HepG2 (cell line): ENCODE results near the gene TM2D1. TPM values are rescaled to one million over a fixed set of nuclear protein-coding genes. Genes with fewer than 3 reads are reported as not detected.
"Not testable (repeated sequence)": the region's sequence is repeated elsewhere in the genome, so short reads cannot be mapped to it uniquely, and the experiment has no call there.

Source experiments
- ATAC-seq: fragments of 200-7000 bp; cut with Tn5 transposase; 3 replicates; pipeline ENCODE4 v1.9.1; 2020; ENCODE audit warnings: mild to moderate bottlenecking, moderate library complexity
- BruUV-seq: library from RNA; stranded (reverse); fragments of 400-500 nt; replicated peaks from 2 replicates; lab custom pipeline; 2021; lab: Mats Ljungman, UMichigan
- CTCF ChIA-PET: fragments of 300-600 bp; formaldehyde crosslinking; extraction: SDS; loops from one replicate; lab custom pipeline; 2021; ENCODE audit warnings: low total read pairs, inconsistent platforms, low intra/inter-chr PET ratio; lab: Yijun Ruan, JAX
- POLR2A ChIA-PET: fragments of 350-600 bp; sonication (Branson Sonifier 250); formaldehyde crosslinking; loops from one replicate; lab custom pipeline; 2020; ENCODE audit warnings: antibody characterized with exemption, inconsistent platforms; lab: Yijun Ruan, JAX
- DNase-seq: peaks from one replicate; pipeline ENCODE4 v3.0.0-alpha.2; 2015; ENCODE audit warnings: low spot score
- FAIRE-seq: peaks from 3 replicates; lab custom pipeline; 2011; peaks lifted over from hg19 to GRCh38; lab: Jason Lieb, UNC
- H2AFZ ChIP-seq: one replicate; pipeline ENCODE4 v1.6.1; 2011; ENCODE audit warnings: low read length, inconsistent platforms
- H3K27ac ChIP-seq: fragments of 300-600 bp; 3 replicates; pipeline ENCODE4 v1.8.0; 2011; ENCODE audit warnings: mixed run types, mild to moderate bottlenecking, mixed read lengths, low read length, inconsistent platforms; ENCODE audit not compliant: insufficient read depth; ENCODE audit errors: extremely low read length
- H3K27me3 ChIP-seq, 2 experiments: fragments of 200-600 bp in 1 of 2; 2 replicates in 1 of 2; 3 replicates in 1 of 2; pipeline versions ENCODE4 v1.6.0 to v1.8.0; 2011; ENCODE audit warnings: low read length in 2 of 2, mild to moderate bottlenecking in 2 of 2, moderate library complexity in 2 of 2, inconsistent platforms in 1 of 2; ENCODE audit not compliant: insufficient read depth in 2 of 2, control insufficient read depth in 1 of 2
- H3K36me3 ChIP-seq, 2 experiments: fragments of 200-600 bp in 1 of 2; replicated peaks in 1 of 2; 2 replicates in 1 of 2; 3 replicates in 1 of 2; pipeline versions ENCODE4 v1.5.1 to v1.8.0; 2011; ENCODE audit warnings: low read length in 2 of 2, inconsistent platforms in 1 of 2; ENCODE audit not compliant: insufficient read depth in 2 of 2, control insufficient read depth in 1 of 2
- H3K4me1 ChIP-seq: 2 replicates; pipeline ENCODE4 v1.5.1; 2012; ENCODE audit warnings: low read length, inconsistent platforms; ENCODE audit not compliant: insufficient read depth
- H3K4me2 ChIP-seq: 2 replicates; pipeline ENCODE4 v1.6.0; 2011; ENCODE audit warnings: low read depth, low read length, inconsistent platforms
- H3K4me3 ChIP-seq, 3 experiments: fragments of 200-600 bp in 1 of 3; sonication (generic), shearing (Covaris generic) in 1 of 3; replicated peaks in 1 of 3; 2 replicates each; pipeline ENCODE4 v1.5.1; 2011 to 2016; ENCODE audit warnings: low read length in 3 of 3, inconsistent platforms in 2 of 3, low read depth in 2 of 3, mild to moderate bottlenecking in 2 of 3, control low read depth in 1 of 3, mixed read lengths in 1 of 3; ENCODE audit not compliant: insufficient read depth in 1 of 3
- H3K79me2 ChIP-seq: one replicate; pipeline ENCODE4 v1.6.1; 2011; ENCODE audit warnings: low read length, inconsistent platforms; ENCODE audit not compliant: insufficient read depth
- H3K9ac ChIP-seq: 2 replicates; pipeline ENCODE4 v1.6.0; 2011; ENCODE audit warnings: mild to moderate bottlenecking, low read depth, low read length, inconsistent platforms; ENCODE audit not compliant: insufficient read depth
- H3K9me3 ChIP-seq: 2 replicates; pipeline ENCODE4 v1.5.1; 2012; ENCODE audit warnings: mild to moderate bottlenecking, low read length
- H4K20me1 ChIP-seq: 2 replicates; pipeline ENCODE4 v1.6.0; 2011; ENCODE audit warnings: inconsistent platforms, mild to moderate bottlenecking, low read length, moderate library complexity; ENCODE audit not compliant: insufficient read depth
- CREBL2 ChIP-seq: sonication (generic); formaldehyde crosslinking; IDR thresholded peaks from 2 replicates; pipeline ENCODE4 v1.8.1; 2023; ENCODE audit warnings: missing genetic modification reagents, mild to moderate bottlenecking, borderline replicate concordance
- GFI1 ChIP-seq: sonication (generic); formaldehyde crosslinking; IDR thresholded peaks from 2 replicates; pipeline ENCODE4 v1.5.0; 2020; ENCODE audit warnings: missing genetic modification reagents, mild to moderate bottlenecking, borderline replicate concordance
- IKZF4 ChIP-seq: sonication (generic); formaldehyde crosslinking; IDR thresholded peaks from 2 replicates; pipeline ENCODE4 v1.5.1; 2020; ENCODE audit warnings: borderline replicate concordance, mild to moderate bottlenecking, low read depth, missing genetic modification reagents; ENCODE audit errors: not compliant biosample characterization
- MLXIP ChIP-seq: sonication (generic); formaldehyde crosslinking; IDR thresholded peaks from 2 replicates; pipeline ENCODE4 v1.9.0; 2021; ENCODE audit warnings: missing genetic modification reagents, borderline replicate concordance
- NFE2L2 ChIP-seq: fragments of 150-350 bp; IDR thresholded peaks from 2 replicates; pipeline ENCODE4 v1.6.1; 2014; ENCODE audit warnings: low read length
- REL ChIP-seq: sonication (generic); formaldehyde crosslinking; conservative IDR thresholded peaks from 2 replicates; pipeline ENCODE4 v1.8.0; 2022; ENCODE audit warnings: mild to moderate bottlenecking, missing genetic modification reagents, moderate library complexity
- TEF ChIP-seq: sonication (generic); formaldehyde crosslinking; IDR thresholded peaks from 2 replicates; pipeline ENCODE4 v1.5.0; 2020; ENCODE audit warnings: missing genetic modification reagents
- ZFP82 ChIP-seq: sonication (generic); formaldehyde crosslinking; IDR thresholded peaks from 2 replicates; pipeline ENCODE4 v1.5.1; 2020; ENCODE audit warnings: mild to moderate bottlenecking, missing genetic modification reagents, borderline replicate concordance
- ZNF766 ChIP-seq: sonication (generic); formaldehyde crosslinking; IDR thresholded peaks from 2 replicates; pipeline ENCODE4 v1.5.0; 2020; ENCODE audit warnings: missing genetic modification reagents, borderline replicate concordance
- WGBS: methylation state at CpG from one replicate; pipeline ENCODE4 v1.1.6; 2017; ENCODE audit warnings: low lambda C conversion rate; 5-methylcytosine and 5-hydroxymethylcytosine counted together
- in situ Hi-C: cut with HindIII; loops from 2 replicates; pipeline ENCODE4 v1.10.0; 2017; ENCODE audit warnings: low pct_unique_long_range_greater_than_20kb; ENCODE audit not compliant: extremely low pct_ligation_motif_present
- intact Hi-C: fragments of 100-400 bp; cut with micrococcal nuclease; formaldehyde crosslinking; loops from one replicate; pipeline ENCODE4 v1.10.0; 2022; ENCODE audit not compliant: unreplicated experiment
- polyA plus RNA-seq, 8 experiments: library from polyadenylated mRNA; depleted of rRNA in 3 of 8; stranded (reverse) in 7 of 8; unstranded in 1 of 8; fragments of >200 nt; fragmentation: Illumina TruSeq in 4 of 8; extraction: Trizol in 4 of 8; gene quantifications; 2 replicates each; pipeline versions ENCODE4 v1.2.1 to v1.2.3, GENCODE V29; 2011 to 2016; ENCODE audit warnings: low read depth in 4 of 8, missing spikeins in 1 of 8, mixed read lengths in 1 of 8; ENCODE audit not compliant: insufficient read depth in 1 of 8
- total RNA-seq, 5 experiments: library from RNA; depleted of rRNA; stranded (reverse); fragments of >200 nt; fragmentation: Illumina TruSeq; extraction: Trizol; gene quantifications; 2 replicates each; pipeline ENCODE4 v1.2.3, GENCODE V29; 2016; ENCODE audit warnings: low read depth in 1 of 5

Gene TM2D1
- total and polyA plus RNA-seq, 2 of the 13 experiments (the other 11 are each of a cell fraction or from before 2014, with no cell fraction given): 26.6 to 49.0 TPM

- TF ChIP-seq TEF (CRISPR knock-in tag) (0 out of 2 replicates have a peak, but pooled peaks have one; percentile 7), CREBL2 (CRISPR knock-in tag) (0 out of 2 replicates have a peak, but pooled peaks have one; percentile 29), ZNF766 (CRISPR knock-in tag) (0 out of 2 replicates have a peak, but pooled peaks have one; percentile 11), IKZF4 (CRISPR knock-in tag) (peak; percentile 36), MLXIP (CRISPR knock-in tag) (0 out of 2 replicates have a peak, but pooled peaks have one; percentile 30), GFI1 (CRISPR knock-in tag) (0 out of 2 replicates have a peak, but pooled peaks have one; percentile 16), ZFP82 (CRISPR knock-in tag) (peak; percentile 50; the same call in 1 of the 2 replicates), REL (0 out of 2 replicates have a peak, but pooled peaks have one; percentile 39), NFE2L2 (no peak)
These were observed 482 bp downstream of the TM2D1 start (continued) for GRCh38 chr1:61724506-61724812.

- intact Hi-C loops: not testable (repeated sequence)
These were observed 5.8 kb downstream of the TM2D1 start for GRCh38 chr1:61718996-61719663.

More at GRCh38 chr1:61718996-61719663, 5.8 kb downstream of the TM2D1 start:
- DNase-seq, POLR2A ChIA-PET, H3K36me3 ChIP-seq, H2AFZ ChIP-seq, H3K27ac ChIP-seq, FAIRE-seq, in situ Hi-C loops, BruUV-seq, H3K4me2 ChIP-seq, H3K9ac ChIP-seq, H4K20me1 ChIP-seq, CTCF ChIA-PET, H3K27me3 ChIP-seq, H3K4me3 ChIP-seq, ATAC-seq, H3K9me3 ChIP-seq: not testable (repeated sequence)
- peaks cover 17% of the 10 kb centered on the region for H3K79me2 ChIP-seq
- 92% methylated on average over 8 of the region's 8 CpGs for WGBS
- peaks cover 15% of the 10 kb centered on the region for H3K4me1 ChIP-seq
